ENCODE data around the gene FGF19. TPM values are rescaled to one million over a fixed set of nuclear protein-coding genes. Genes with fewer than 3 reads are reported as not detected.
"Not testable (repeated sequence)": the region's sequence is repeated elsewhere in the genome, so short reads cannot be mapped to it uniquely, and the experiment has no call there.

Gene FGF19
- total RNA-seq, 1 donor from 2014 or later, result not detected

DNA sequence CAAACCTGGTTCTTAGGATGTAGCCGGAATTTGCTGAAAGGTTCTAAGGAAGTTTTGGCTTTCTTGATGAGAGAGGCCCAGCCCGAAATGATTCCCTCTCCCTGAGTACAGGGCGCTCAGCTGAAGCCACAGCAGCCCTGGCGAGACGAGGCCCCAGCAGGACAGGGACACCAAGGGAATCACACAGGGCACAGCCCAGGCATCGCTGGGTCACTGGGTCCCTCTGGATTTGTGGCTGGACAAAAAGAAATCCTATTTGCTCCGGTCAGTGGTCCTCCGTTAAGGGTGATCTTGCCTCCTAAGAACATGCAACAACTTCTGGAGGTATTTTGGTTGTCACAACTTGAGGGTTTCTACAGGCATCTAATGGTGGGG, 6.4 kb downstream of the FGF19 start:
- no peaks in the 10 kb centered on the region for H3K9me3 Mint-ChIP-seq
- no peak overlapping the region for H3K4me3 Mint-ChIP-seq
- H3K4me1 Mint-ChIP-seq, result peaks cover 10% of the 10 kb centered on the region
- H3K27me3 Mint-ChIP-seq, result peaks cover 25% of the 10 kb centered on the region
- DNase-seq (no peak), ATAC-seq (ENCODE audit: low read depth) (no peak)
- intact Hi-C loops (cut with micrococcal nuclease), result no loop called here
- H3K36me3 Mint-ChIP-seq (ENCODE audit: low read depth), result no peaks in the 10 kb centered on the region
- no peak overlapping the region for H3K27ac Mint-ChIP-seq
- no peak for TF ChIP-seq CTCF (IDR thresholded peaks at IDR 0.05)
- ChIA-PET CTCF (no interaction called here), POLR2A (no interaction called here)

GRCh38 chr11:69696749-69697468, 6.9 kb downstream of the FGF19 start:
- no peak for ATAC-seq (ENCODE audit: low read depth)
- POLR2A ChIA-PET, result no interaction called here
- no peak overlapping the region for H3K27ac Mint-ChIP-seq
- no peaks in the 10 kb centered on the region for H3K9me3 Mint-ChIP-seq
- H3K27me3 Mint-ChIP-seq, result peaks cover 29% of the 10 kb centered on the region
- no peak for TF ChIP-seq CTCF (IDR thresholded peaks at IDR 0.05)
- no peaks in the 10 kb centered on the region for H3K36me3 Mint-ChIP-seq (ENCODE audit: low read depth)
- no peak for DNase-seq
- peaks cover 10% of the 10 kb centered on the region for H3K4me1 Mint-ChIP-seq
- no peak overlapping the region for H3K4me3 Mint-ChIP-seq
- intact Hi-C loops (cut with micrococcal nuclease), result no loop called here
- CTCF ChIA-PET, result no interaction called here

GRCh38 chr11:69695995-69696394, 7.8 kb downstream of the FGF19 start:
- POLR2A ChIA-PET; H3K27ac Mint-ChIP-seq; CTCF ChIA-PET; DNase-seq; H3K9me3 Mint-ChIP-seq; intact Hi-C loops (cut with micrococcal nuclease); ATAC-seq (ENCODE audit: low read depth); H3K36me3 Mint-ChIP-seq (ENCODE audit: low read depth); H3K4me3 Mint-ChIP-seq: not testable (repeated sequence)
- peaks cover 10% of the 10 kb centered on the region for H3K4me1 Mint-ChIP-seq
- H3K27me3 Mint-ChIP-seq, result peaks cover 34% of the 10 kb centered on the region

- Mint-ChIP-seq H3K27ac (no peak overlapping the region), H3K27me3 (peaks cover 37% of the 10 kb centered on the region)
Measured at GRCh38 chr11:69695581-69695980, 8.2 kb downstream of the FGF19 start.

GRCh38 chr11:69694781-69695180, 9.0 kb downstream of the FGF19 start:
- ATAC-seq (ENCODE audit: low read depth) (no peak), DNase-seq (no peak)
- Mint-ChIP-seq H3K27me3 (peaks cover 37% of the 10 kb centered on the region), H3K27ac (no peak overlapping the region), H3K9me3 (peaks cover 3% of the 10 kb centered on the region), H3K36me3 (ENCODE audit: low read depth) (no peaks in the 10 kb centered on the region), H3K4me1 (peaks cover 10% of the 10 kb centered on the region), H3K4me3 (no peak overlapping the region)
- no peak for TF ChIP-seq CTCF (IDR thresholded peaks at IDR 0.05)
- ChIA-PET CTCF (no interaction called here), POLR2A (no interaction called here)
- intact Hi-C loops (cut with micrococcal nuclease), result no loop called here

More at GRCh38 chr11:69695581-69695980, 8.2 kb downstream of the FGF19 start:
- no peaks in the 10 kb centered on the region for H3K36me3 Mint-ChIP-seq (ENCODE audit: low read depth)
- H3K4me1 Mint-ChIP-seq, result peaks cover 10% of the 10 kb centered on the region
- ATAC-seq (ENCODE audit: low read depth), result no peak
- H3K4me3 Mint-ChIP-seq, result no peak overlapping the region
- CTCF ChIA-PET, result no interaction called here
- no peak for DNase-seq
- H3K9me3 Mint-ChIP-seq, result peaks cover 3% of the 10 kb centered on the region
- intact Hi-C loops (cut with micrococcal nuclease), result no loop called here
- TF ChIP-seq CTCF (IDR thresholded peaks at IDR 0.05), result no peak
- POLR2A ChIA-PET, result no interaction called here

DNA sequence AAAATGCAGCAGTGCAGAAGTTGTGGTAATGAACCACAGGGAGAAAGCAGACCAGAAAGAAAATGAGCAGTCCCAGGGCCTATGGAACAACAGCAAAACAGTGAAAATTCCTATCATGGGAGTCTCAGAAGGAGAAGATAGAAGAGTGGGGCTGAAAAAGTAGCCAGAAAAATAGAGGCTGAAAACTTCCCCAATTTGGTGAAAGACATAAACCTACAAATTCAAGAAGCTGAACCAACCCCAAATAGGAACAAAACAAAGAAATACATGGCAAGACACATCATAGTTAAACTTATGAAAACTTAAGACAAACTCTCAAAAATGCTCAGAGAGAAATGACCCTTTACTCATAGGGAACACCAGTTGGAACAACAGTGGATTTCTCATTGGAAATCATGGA, 11.4 kb downstream of the FGF19 start:
- ATAC-seq (ENCODE audit: low read depth), result no peak
- H3K9me3 Mint-ChIP-seq, result peaks cover 3% of the 10 kb centered on the region

More for the DNA sequence above, 11.4 kb downstream of the FGF19 start:
- Mint-ChIP-seq H3K36me3 (ENCODE audit: low read depth) (no peaks in the 10 kb centered on the region), H3K4me1 (no peaks in the 10 kb centered on the region), H3K4me3 (no peak overlapping the region), H3K27me3 (peaks cover 44% of the 10 kb centered on the region), H3K27ac (no peak overlapping the region)
- TF ChIP-seq CTCF (IDR thresholded peaks at IDR 0.05), result no peak
- intact Hi-C loops (cut with micrococcal nuclease), result no loop called here
- CTCF ChIA-PET, result no interaction called here
- POLR2A ChIA-PET, result no interaction called here
- no peak for DNase-seq

All from activated B cell treated with CpG ODN at 0.5 μM for 24 hours (primary cell).